HG03378 (cell line): Measurements from ENCODE around the gene ATP2A3.
"Not testable (repeated sequence)": the region's sequence is repeated elsewhere in the genome, so short reads cannot be mapped to it uniquely, and the experiment has no call there.

ENCODE experiments used
- ATAC-seq: cut with Tn5 transposase; IDR thresholded peaks from one replicate; pipeline ENCODE4 v1.9.1; 2021; ENCODE audit warnings: mild to moderate bottlenecking, moderate library complexity; ENCODE audit not compliant: unreplicated experiment

The ATP2A3 gene

GRCh38 chr17:3956983-3957382, 7.3 kb downstream of the ATP2A3 start:
- ATAC-seq = no peak

- no peak for ATAC-seq
Measured at GRCh38 chr17:3956327-3956957, 7.8 kb downstream of the ATP2A3 start.

GRCh38 chr17:3955673-3955988, 8.6 kb downstream of the ATP2A3 start:
- ATAC-seq = no peak

GRCh38 chr17:3954976-3955672, 9.1 kb downstream of the ATP2A3 start:
- no peak for ATAC-seq

- no peak for ATAC-seq
Measured at GRCh38 chr17:3954086-3954485, 10.2 kb downstream of the ATP2A3 start.

- no peak for ATAC-seq
Measured at GRCh38 chr17:3953542-3953941, 10.7 kb downstream of the ATP2A3 start.

- ATAC-seq = no peak
Measured at GRCh38 chr17:3952186-3952585, 12.1 kb downstream of the ATP2A3 start.

- ATAC-seq = no peak
Measured at GRCh38 chr17:3951420-3951819, 12.8 kb downstream of the ATP2A3 start.

- no peak for ATAC-seq
Measured at GRCh38 chr17:3951003-3951402, 13.2 kb downstream of the ATP2A3 start.

GRCh38 chr17:3950584-3950983, 13.7 kb downstream of the ATP2A3 start:
- ATAC-seq = no peak

GRCh38 chr17:3949418-3949817, 14.8 kb downstream of the ATP2A3 start:
- ATAC-seq = no peak

- ATAC-seq = not testable (repeated sequence)
Measured at GRCh38 chr17:3948551-3948950, 15.7 kb downstream of the ATP2A3 start.

GRCh38 chr17:3947318-3947810, 16.9 kb downstream of the ATP2A3 start:
- no peak for ATAC-seq

GRCh38 chr17:3946711-3947235, 17.5 kb downstream of the ATP2A3 start:
- no peak for ATAC-seq

- ATAC-seq = no peak
Measured at GRCh38 chr17:3944485-3945388, 19.5 kb downstream of the ATP2A3 start.

GRCh38 chr17:3943240-3943891, 20.9 kb downstream of the ATP2A3 start:
- no peak for ATAC-seq

GRCh38 chr17:3940965-3941698, 23.1 kb downstream of the ATP2A3 start:
- ATAC-seq = no peak

- no peak for ATAC-seq
Measured at GRCh38 chr17:3937359-3937758, 26.9 kb downstream of the ATP2A3 start.

- ATAC-seq = no peak
Measured at GRCh38 chr17:3935825-3936355, 28.3 kb downstream of the ATP2A3 start.

GRCh38 chr17:3935140-3935542, 29.1 kb downstream of the ATP2A3 start:
- ATAC-seq = no peak
